ENCODE data around the gene THAP8. TPM values are rescaled to one million over a fixed set of nuclear protein-coding genes. Genes with fewer than 3 reads are reported as not detected.

The THAP8 gene
- total and polyA plus RNA-seq, 10 of the 15 experiments (the other 5 are each of a cell fraction or from before 2014, with no cell fraction given): 0.24 to 4.4 (median 2.6) TPM

DNA sequence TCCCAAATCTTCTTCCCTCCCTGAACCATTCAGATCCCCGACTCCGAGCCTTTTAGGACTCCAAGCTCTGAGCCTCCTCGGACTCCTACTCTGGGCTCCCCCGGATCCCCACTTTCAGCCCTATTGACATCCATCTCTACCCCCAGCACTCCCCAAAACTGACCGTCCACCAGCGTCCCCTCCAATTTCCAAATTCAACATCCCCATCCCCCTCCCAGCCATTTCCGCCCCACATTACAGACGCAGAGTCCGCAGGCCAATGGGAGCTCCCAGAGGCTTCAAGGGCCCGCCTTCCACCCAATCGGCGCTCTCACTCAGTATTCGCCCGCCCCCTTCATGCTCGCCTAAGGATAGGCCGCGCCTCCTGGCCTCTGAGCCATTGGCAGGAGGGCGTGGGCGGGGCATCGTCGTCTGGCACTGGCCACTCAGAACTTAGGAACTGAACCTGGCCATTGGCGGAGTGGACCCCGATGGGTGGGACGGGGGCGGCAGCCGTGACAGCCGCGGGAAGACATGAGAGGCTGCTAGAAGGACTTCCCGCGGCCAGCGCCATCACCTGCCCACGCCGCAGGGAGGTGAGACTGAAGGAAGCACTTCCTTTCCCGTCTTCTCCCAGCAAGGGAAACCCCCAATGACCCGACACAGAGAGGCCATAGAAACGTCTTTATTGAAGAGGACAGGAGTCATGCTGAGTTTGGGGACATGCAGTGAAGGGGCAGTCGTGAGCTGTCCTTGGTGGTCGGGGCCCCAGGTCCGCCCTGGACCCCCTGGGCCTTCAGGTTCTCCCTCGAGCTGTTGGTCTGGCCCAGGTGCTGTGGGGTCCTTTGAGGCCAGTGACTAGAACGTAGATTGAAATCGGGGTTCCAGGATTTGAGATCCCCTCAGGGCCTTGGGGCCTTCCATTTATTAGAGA is 39.8 kb downstream of the THAP8 start, which contains the start of gene ALKBH6 (continued):
- TF ChIP-seq CBFB (IDR thresholded peaks at IDR 0.05; ENCODE audit: low read depth) (peak; percentile 29; the same call in 1 of the 2 replicates), KLF5 (IDR thresholded peaks at IDR 0.05; ENCODE audit: partially characterized antibody) (peak; percentile 84), PML (IDR thresholded peaks at IDR 0.05; ENCODE audit: low read length) (peak; percentile 57; the same call in 1 of the 2 replicates), SIX5 (IDR thresholded peaks at IDR 0.05; ENCODE audit: low read depth, low read length, severe bottlenecking) (peak; percentile 16), ZBTB33 (IDR thresholded peaks at IDR 0.05) (no peak), E4F1 (IDR thresholded peaks at IDR 0.05; ENCODE audit: borderline replicate concordance, partially characterized antibody) (peak; percentile 81), TAF1 (IDR thresholded peaks at IDR 0.05; ENCODE audit: borderline replicate concordance, low read depth, low read length) (peak; percentile 72), RB1 (IDR thresholded peaks at IDR 0.05; ENCODE audit: borderline replicate concordance) (peak; percentile 56; the same call in 1 of the 2 replicates), SREBF2 (IDR thresholded peaks at IDR 0.05; ENCODE audit: low read length) (no peak), POLR2AphosphoS5 (IDR thresholded peaks at IDR 0.05; ENCODE audit: low read length) (peak; percentile 70), FOS (IDR thresholded peaks at IDR 0.05; ENCODE audit: borderline replicate concordance, extremely low read depth, insufficient read length) (peak; percentile 62), RCOR1 (conservative IDR thresholded peaks at IDR 0.05; ENCODE audit: low read depth, low read length) (no peak), LARP7 (IDR thresholded peaks at IDR 0.05) (peak; percentile 71; the same call in 1 of the 2 replicates), CREB1 (IDR thresholded peaks at IDR 0.05; ENCODE audit: low read depth) (peak; percentile 87), REST (IDR thresholded peaks at IDR 0.05; ENCODE audit: low read depth, low read length) (peak; percentile 64; the same call in 1 of the 2 replicates), SP1 (IDR thresholded peaks at IDR 0.05; ENCODE audit: low read depth, low read length) (peak; percentile 92), NBN (IDR thresholded peaks at IDR 0.05) (peak; percentile 80; the same call in 1 of the 2 replicates), HDAC6 (IDR thresholded peaks at IDR 0.05; ENCODE audit: unreplicated experiment) (no peak), MXI1 (IDR thresholded peaks at IDR 0.05; ENCODE audit: low read depth, low read length) (peak; percentile 85), MEF2B (IDR thresholded peaks at IDR 0.05; ENCODE audit: partially characterized antibody, poor library complexity, severe bottlenecking) (peak; percentile 15)
- TF ChIP-seq, protein P1, sequence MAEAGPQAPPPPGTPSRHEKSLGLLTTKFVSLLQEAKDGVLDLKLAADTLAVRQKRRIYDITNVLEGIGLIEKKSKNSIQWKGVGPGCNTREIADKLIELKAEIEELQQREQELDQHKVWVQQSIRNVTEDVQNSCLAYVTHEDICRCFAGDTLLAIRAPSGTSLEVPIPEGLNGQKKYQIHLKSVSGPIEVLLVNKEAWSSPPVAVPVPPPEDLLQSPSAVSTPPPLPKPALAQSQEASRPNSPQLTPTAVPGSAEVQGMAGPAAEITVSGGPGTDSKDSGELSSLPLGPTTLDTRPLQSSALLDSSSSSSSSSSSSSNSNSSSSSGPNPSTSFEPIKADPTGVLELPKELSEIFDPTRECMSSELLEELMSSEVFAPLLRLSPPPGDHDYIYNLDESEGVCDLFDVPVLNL (IDR thresholded peaks at IDR 0.05; ENCODE audit: low read depth, low read length): peak; percentile 84
